Measurements from ENCODE around the gene IFT88.
"Not testable (repeated sequence)": the region's sequence is repeated elsewhere in the genome, so short reads cannot be mapped to it uniquely, and the experiment has no call there.

IFT88 gene

DNA sequence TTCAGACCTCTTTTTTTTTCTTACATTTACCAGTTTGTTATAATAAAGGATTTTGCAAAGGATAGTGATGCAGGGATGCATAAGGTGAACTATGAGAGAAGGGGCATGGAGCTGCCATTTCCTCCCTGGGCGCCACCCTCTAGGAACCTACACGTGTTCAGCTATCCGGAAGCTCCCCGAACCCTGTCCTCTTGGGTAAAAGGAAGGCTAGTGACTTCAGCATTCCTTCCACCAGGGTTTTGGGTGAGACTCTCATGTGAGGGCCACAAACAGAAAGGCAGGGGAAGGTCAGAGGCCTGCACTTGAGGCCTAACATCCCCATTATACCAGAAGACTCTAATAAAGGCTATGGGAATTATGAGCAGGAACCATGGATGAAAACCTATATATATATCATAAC, 57.3 kb downstream of the IFT88 start:
- DNase-seq (ENCODE audit: low read depth, low spot score): no peak

DNA sequence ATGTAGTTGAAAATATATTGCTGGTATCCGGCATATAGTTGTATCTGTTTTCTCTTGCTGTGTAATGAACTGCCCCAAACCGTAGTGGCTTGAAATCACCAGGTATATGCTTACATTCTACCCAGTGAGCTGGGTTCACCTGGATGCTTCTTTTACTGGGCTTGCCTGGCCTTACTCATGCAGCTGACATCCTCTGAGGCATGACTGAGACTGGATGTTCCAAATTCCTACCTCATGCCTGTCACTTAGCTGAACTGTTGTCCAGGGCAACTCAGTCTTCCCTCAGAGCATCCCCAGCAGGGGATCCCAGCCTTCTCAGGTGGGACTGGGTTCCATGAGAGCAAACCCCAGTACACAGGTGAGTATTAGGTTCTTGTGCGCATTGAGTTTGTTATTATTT, 66.8 kb downstream of the IFT88 start:
- DNase-seq (ENCODE audit: low read depth, low spot score): no peak

DNA sequence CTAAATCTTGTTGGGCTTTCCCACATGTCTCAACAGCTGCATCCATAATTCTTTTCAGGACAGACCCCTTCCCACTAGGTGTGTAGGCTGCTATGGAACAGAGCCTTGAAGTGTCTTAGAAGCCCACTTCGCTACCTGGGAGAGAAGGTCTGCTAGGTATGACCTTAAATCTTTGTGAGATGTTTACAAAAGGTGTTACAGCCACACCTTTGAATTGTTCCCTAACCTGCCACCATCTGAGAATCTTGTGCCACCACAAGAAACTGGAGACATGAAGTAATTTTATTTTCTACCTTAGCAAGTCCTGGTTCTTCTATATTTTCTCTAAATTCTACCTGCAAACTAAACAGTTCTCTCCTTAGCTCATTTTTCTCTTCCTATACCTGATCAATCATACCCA, 69.1 kb downstream of the IFT88 start:
- no peak for DNase-seq (ENCODE audit: low read depth, low spot score)

DNA sequence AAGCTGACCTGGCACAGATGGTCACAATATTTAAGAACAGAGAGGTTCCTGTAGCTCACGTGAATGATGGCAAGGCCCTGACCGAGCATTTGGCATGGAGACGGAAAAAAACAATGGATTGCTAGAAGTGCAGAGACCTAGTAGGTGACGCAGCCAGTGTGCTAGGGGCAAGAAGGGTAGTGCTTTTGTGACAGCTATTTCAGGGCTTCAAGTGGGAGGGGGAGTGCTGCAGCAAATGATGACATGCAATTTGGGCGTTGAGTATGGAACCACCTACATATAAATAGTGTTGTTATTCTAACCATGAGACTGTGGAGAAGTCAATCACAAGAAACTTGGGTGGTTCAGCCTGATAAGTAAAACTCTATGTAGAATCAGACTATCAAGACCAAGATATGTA, 70.9 kb downstream of the IFT88 start:
- no peak for DNase-seq (ENCODE audit: low read depth, low spot score)

DNA sequence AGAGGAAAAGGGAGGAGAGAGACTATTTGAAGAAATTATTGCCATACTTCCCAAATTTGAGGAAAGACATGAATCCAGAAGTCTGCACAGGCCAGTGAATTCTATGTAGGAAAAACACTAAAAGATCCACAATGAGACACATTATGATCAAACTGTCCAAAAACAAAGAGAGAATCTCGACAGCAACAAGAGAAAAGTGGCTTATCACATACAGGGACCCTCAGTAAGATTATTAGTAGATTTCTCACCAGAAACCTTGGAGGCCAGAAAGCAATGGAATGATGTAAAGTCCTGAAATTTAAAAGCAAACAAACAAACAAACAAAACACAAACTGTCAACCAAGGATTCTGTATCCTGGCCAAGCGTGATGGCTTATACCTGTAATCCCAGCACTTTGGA, 80.8 kb downstream of the IFT88 start:
- DNase-seq (ENCODE audit: low read depth, low spot score): no peak

DNA sequence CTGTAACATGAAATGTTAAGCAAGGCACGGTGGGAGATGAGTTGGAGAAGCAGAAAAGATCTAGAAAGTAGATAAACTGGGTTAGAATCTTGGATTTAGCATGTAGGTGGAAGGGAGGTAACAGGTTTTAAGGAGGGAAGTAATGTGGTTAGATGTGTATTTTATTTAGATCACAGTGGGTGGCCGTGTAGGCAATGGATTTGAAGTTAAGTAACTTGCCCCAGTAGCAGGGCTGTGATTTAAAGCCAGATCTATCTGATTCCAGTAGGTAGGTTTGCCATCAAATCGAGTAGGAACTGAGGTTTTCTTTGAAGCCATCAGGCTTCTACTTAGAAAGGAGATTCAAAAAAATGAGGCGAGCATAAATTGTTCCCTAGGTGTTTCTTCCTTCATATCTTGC, 86.0 kb downstream of the IFT88 start:
- DNase-seq (ENCODE audit: low read depth, low spot score): no peak

DNA sequence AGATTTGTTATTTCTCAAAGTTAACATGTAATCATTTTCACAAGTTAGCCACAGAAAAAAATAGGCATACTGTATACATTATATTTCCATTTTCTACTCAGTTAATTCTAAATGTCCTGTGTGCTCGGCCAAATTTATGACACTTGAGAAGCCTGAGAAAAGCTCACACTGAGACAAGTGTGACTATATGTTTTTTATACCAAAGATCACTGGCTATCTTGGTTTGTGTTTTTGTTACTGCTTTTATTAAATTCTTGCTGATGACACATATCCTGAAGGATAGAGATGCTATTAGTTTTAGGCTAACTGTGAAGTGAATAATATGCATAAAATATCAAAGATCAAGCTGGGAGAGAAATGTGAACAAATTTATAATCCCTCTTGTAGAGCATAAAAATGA, 87.2 kb downstream of the IFT88 start:
- DNase-seq (ENCODE audit: low read depth, low spot score): no peak

DNA sequence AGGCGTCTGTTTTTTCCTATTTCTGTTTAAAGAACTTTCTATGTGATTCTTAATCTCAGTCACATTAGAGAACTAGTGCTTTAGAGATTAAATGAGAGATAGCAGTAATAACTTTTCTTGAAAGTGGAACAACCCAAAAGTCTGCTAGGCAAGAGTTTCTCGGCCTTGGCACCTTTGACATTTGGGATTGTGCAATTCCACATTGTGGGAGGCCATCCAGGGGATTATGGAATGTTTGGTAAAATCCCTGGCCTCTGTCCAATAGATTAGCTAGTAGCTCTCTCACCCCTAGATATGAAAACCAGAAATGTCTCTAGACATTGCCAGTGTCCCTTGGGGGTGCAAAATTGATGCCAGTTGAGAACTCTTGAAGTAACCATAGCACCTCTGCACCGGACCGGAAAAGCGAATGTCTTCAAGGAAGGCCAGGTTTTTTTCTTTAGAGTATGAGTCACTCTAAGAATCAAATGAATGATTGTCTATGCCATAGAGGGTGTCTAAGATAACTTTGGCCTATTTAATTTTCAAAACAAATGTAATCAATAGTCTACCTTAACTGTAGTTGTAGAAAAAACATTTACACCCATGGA, 91.6 kb downstream of the IFT88 start:
- DNase-seq (ENCODE audit: low read depth, low spot score): no peak

DNA sequence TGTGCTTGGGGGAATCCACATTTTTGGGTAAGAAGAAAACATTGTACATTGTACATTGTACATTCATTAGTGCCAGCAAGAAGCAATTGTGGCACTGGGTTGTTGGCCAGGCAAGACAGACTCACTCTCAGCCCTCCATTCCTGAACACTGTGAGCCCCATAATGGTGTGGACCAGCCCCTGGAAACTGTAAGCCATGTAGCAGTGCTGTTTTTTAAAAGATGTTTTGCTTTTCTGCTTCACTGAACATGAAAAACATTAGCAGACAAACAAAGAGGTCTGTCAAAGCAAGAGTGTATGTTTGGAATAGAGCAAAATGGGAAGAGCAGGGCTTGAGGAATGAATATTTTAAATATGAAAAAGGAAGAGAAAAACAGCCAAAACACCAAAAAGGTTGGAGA, 97.4 kb downstream of the IFT88 start:
- DNase-seq (ENCODE audit: low read depth, low spot score): no peak

DNA sequence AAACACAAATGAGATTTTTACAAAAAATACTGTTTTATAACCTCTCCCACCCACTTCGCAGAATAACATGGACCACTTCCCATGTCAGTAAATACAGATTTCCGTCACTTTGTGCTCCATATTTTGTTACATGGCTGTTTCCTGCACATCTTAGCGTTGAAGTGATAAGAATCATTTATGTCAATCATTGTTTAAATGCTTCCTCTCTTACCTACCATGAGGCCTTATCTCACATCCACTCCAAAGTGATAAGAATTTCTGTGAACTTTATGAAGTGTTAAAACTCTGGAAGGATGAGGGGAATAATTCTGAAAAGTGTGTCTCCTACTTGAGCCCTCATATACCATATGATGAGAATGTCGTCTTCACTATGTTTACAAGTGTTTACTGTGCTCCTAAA, 100.0 kb downstream of the IFT88 start:
- DNase-seq (ENCODE audit: low read depth, low spot score): no peak

DNA sequence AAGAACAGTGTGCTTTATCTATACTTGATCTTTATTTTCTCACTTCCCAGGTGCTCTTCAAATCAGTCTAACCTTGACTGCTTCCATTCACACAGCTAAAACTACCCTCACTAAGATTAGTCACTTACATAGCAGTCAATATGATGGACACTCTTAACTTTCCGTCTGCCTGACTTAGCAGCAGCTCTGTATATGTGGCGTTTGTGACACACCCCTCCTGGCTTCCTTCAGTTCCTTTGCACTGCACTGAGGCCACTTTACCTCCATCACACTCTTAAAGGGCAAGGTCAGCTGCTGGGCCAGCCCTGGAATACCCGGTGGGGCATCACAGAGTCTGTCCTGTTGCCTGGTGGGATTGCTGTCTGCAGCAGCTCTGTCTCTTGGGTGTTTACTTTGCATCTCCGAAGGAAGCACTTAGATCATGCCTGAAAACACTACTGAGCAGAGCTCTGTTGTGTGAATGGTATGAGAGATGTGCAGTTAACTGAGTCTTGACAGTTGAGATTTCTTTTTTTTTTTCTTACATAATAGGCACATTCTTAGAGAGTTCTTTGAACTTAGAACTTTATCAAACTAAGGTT, 101.0 kb downstream of the IFT88 start:
- DNase-seq (ENCODE audit: low read depth, low spot score): no peak

DNA sequence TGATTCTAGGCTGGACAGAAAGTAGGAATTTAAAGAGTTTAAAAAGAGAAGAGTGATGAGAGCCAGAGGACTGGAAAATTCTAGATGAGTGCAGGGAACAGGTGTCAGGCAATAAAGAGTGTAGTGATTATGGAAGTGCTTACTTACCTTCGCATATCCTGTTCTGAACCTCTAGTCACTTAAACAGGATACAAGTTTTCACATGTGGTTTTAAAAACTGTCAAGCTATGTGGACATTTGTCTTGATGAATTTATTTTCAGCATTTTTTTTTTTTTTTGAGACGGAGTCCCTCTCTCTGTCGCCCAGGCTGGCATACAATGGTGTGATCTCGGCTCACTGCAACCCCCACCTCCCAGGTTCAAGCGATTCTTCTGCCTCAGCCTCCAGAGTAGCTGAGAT, 102.2 kb downstream of the IFT88 start:
- no peak for DNase-seq (ENCODE audit: low read depth, low spot score)

DNA sequence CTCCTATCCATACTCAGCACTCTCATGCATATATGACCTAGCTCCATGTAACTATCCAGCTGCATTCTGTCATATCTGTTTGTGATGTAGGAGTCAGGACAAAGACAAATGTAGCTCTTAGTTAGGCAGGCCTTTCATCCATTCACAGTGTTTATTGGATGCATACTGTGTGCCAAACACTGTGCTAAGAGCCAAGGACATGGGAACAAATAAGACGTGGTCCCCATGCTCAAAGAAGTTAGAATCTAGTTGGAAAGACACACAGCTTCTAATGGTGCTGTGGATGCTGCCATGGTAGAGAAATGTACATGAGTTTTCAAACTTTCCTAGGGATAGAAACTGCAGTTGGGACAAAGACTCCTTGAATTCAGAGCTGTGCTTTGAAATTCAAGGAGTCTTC, 104.8 kb downstream of the IFT88 start:
- DNase-seq (ENCODE audit: low read depth, low spot score): no peak

DNA sequence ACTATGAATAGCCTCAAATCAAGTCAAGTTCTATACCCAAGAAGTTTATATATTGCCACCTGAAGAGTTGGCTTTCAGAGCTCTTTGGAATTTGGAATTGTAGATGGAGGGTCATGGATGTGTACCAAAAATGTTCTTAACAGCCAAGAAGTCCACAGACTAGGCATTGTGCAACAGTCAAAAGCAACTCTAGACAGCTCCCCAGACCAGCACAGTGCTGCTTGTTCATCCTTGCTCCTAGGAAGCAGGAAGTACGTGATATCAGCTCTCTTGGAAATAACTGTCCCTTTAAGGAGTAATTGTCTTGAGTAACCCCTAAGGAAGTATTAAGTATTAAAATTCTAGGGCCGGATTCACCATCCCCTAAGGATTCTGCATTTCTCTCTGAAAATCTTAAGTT, 105.8 kb downstream of the IFT88 start:
- no peak for DNase-seq (ENCODE audit: low read depth, low spot score)

DNA sequence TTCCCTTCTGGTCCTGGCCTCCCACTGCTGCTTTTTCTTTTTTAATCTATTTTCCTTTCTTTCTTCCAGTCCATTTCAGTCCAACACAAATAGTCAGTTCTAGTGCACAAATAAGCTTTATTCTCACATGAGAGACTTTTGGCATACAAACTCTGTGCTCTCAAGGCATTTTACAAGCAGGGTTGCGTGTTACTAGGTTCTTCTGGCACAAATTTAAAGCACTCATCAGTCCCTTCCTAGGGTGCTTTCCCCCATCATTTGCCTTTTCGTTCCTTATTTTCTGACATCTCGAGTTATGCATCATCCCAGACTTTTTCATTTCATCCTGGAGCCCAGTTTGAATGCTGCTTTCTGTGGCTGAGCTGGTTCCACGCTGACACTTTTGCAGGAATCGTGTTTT, 106.8 kb downstream of the IFT88 start:
- DNase-seq (ENCODE audit: low read depth, low spot score): no peak

DNA sequence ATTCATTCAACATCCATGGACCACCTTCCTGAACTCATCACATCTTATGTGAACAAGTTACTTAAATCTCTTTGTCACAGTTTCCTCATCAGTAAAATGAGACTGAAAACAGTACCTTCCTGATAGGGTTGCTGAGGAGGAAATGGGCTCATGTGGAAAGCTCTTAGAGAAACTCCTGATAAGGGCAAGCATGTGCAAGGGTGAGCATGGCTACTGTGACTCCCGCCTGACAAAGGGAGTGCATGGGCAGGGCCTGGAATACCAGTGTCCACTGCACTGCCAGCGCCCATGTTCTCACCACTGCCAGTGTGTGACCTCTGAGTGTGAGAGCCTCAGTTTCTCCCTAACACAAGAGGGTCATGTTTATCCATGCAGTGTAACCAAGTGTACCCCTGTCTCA, 109.3 kb downstream of the IFT88 start:
- DNase-seq (ENCODE audit: low read depth, low spot score): no peak

DNA sequence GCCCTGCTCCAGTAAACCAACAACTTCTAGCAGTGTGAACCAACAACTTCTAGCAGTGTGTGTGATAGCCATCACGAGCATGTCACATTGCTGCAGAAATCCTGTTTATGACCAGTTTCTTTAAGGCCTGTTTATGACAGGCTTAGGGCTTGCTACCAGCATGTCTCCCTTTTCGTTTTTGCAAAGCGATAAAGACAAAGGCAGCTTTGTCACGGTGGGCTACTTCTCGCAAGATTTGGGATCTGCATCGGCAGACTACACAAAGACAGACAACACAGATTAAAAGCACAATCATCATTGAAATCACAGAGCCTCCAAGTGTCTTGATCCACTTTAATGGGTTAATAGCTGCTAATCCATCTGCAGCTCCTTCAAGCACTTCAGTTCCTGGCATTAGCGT, 111.6 kb downstream of the IFT88 start:
- DNase-seq (ENCODE audit: low read depth, low spot score): not testable (repeated sequence)

DNA sequence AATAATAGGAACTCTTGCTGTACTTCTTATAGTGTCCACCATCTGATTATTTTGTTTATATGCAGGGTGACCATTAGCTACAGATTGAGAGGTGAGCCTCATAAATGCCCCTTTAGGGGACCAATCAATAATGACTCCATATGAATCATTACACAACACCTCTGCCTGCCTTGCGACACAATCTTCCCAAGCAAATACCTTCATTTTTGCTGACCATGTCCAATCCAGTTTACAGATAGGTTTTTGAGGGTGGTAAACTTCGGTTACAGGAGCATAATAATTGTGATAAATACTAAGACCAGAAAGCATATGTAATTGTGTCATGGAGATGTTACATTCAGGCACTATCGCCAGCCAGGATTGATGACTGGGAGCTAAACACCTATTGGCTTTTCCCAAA, 112.9 kb downstream of the IFT88 start:
- no peak for DNase-seq (ENCODE audit: low read depth, low spot score)

DNA sequence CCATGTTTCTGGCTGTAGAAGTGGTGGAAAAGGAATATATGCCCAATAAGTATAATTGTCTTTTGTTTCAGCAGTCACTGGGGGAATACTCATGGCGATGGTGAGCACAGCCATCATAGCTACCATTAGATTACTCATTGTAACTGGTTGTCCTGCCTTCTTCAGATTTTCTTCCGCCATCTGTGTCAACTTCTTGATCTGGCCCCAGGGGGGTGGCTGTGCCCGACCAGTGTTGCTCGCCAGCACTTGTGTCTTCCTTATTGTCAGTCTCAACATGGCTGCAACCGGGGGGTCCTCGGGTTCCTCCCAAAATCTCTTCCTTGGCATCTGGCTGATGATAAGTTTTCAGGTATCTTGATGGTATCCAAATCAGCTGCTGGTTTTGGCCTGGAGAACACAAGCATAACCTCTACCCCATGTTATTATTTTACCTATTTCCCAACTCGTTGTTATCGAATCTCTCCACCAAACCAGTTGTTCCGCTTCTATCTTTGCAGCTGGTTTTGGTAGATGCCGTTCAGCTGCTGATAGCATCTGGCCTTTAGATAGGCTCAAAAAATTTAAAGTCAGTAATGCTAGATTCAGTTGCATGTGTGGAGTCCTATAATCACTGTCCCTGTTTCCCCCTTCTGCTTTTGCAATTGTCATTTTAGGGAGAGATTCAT, 113.6 kb downstream of the IFT88 start:
- DNase-seq (ENCODE audit: low read depth, low spot score): no peak

DNA sequence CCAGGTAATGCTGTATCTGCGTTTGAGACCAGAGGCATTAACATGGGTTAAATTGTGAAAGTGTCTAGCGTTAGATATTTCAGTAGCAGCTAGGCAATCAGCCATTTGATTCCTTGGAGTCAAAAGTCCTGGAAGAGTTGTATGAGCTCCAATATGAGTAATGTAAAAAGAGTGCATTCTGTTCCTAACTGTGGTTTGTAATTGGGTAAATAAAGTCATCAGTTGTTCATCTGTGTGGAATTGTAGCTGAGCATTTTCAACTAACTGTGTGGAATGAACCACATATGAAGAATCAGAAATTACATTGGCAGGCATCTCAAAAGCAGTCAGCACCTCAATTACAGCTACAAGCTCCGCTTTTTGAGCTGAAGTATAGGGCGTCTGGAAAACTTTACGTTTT, 114.5 kb downstream of the IFT88 start:
- not testable (repeated sequence) for DNase-seq (ENCODE audit: low read depth, low spot score)

DNA sequence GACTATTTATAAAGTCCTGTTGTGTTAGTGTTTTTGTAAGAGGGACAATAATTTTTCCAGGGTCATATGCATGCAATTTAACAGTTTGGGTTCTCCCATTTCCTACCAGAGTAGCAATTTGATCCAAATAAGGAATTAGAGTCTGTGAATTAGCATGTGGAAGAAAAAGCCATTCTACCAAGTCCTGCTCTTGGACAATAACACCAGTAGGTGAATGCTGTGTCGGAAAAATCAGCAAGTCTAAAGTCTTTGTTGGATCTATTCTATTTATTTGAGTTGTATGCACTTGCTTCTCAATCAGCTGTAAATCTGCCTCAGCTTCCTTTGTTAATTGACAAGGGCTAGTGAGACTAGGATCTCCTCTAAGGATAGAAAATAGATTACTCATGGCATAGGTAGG, 115.1 kb downstream of the IFT88 start:
- DNase-seq (ENCODE audit: low read depth, low spot score): no peak

DNA sequence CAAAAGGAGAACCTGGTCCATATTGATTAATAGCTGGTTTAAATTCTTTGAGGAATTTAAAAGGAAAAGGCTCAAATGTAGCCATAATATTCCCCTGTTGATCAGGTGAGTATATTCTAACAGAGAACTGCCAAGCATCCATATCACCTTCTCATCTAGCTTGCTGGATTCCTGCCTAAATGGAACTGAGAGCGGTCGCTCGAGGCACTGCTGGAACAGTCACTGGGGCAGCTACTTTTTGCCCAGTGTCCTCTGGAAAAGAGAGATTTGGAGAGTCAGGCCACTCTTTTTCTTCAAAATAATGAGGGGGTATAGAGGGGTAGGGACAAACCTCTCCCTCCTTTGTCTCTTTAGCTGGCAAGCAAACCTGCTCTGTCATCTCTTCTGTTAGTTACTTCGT, 117.1 kb downstream of the IFT88 start:
- no peak for DNase-seq (ENCODE audit: low read depth, low spot score)

DNA sequence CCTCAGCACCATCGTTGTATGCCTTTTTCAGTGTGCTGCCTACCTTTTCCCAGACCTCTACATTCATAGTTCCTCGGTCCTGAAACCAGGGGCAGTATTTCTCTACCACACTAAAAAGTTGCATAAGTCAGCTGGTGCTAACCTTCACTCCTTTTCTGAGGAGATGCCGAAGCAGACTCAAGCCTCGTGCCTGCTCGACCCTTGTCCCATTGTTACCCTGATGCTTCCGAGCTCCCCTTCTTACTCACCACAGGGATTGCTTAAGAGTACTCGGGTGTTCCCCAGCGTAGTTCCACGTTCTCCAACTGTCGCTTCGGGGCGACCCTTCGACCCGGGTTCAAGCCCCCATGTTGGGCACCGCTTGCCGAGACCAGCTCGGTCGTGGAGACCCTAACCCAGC, 117.6 kb downstream of the IFT88 start:
- DNase-seq (ENCODE audit: low read depth, low spot score): no peak

DNA sequence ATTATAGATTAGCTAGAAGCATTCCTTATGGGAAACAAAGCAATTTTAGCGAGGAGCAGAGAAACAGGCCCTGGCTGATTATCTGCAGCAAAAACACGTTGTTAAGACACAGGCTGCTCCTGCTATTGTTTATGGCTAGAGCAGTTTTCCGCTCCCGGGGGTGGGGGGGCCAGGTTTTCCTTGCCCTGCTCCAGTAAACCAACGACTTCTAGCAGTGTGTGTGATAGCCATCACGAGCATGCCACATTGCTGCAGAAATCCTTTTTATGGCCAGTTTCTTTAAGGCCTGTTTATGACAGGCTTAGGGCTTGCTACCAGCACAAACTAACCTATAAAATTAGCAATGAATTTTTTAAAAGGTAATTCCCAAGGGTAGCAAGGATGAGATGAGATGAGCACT, 118.1 kb downstream of the IFT88 start:
- no peak for DNase-seq (ENCODE audit: low read depth, low spot score)

Measured in brain pericyte (primary cell).